GM21529 (cell line): ENCODE measurements around the gene VPS54.
"Not testable (repeated sequence)": the region's sequence is repeated elsewhere in the genome, so short reads cannot be mapped to it uniquely, and the experiment has no call there.

Source experiments
- ATAC-seq: cut with Tn5 transposase; IDR thresholded peaks from one replicate; pipeline ENCODE4 v1.9.1; 2021; ENCODE audit not compliant: unreplicated experiment

Gene VPS54

GRCh38 chr2:63993871-63994270 is 25.4 kb downstream of the VPS54 start:
- no peak for ATAC-seq

DNA sequence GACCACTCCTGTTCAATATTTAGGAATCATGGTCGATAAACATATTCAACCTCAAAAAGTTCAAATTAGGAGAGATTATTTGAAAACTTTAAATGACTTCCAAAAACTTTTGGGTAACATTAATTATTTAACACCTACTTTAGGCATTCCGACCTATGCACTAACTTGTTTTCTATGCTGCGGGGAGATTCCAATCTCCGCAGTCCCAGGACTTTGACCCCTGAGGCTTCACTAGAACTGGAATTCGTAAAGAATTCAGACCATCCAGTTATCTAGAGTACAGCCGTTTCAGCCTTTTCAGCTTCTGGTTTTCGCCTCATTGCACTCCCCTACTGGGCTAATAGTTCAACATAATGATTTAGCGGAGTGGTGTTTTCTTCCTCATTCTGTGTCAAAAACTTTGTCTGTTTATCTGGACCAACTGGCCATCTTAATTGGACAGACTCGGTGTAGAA is 26.1 kb downstream of the VPS54 start:
- not testable (repeated sequence) for ATAC-seq

DNA sequence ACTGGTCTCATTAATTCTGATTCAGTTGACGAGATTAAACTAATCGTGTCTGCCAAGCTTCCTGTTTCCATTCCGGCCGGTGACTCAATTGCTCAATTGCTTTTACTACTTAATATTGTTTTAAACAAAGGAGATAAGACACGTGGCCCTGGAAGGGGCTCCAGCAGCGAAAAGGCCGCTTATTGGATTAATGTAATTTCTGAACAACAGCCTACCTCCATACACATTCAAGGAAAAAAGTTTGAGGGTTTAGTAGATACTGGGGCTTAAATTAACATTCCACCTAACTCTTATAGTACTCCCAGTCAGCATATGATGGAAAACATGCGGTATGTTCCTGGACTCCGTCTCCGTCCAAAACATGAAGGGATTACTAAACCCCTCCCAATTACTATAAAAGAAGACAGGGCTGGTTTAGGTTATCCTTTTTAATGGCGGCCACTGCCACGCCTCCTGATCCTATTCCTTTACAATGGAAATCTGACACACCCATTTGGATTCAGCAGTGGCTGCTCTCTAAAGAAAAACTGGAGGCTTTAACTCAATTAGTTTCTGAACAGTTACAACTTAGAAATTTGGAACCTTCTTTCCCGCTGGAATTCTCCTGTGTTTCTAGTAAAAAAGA is 27.1 kb downstream of the VPS54 start:
- ATAC-seq = no peak

- ATAC-seq = not testable (repeated sequence)
These were observed 27.8 kb downstream of the VPS54 start for GRCh38 chr2:63991173-63991999.

DNA sequence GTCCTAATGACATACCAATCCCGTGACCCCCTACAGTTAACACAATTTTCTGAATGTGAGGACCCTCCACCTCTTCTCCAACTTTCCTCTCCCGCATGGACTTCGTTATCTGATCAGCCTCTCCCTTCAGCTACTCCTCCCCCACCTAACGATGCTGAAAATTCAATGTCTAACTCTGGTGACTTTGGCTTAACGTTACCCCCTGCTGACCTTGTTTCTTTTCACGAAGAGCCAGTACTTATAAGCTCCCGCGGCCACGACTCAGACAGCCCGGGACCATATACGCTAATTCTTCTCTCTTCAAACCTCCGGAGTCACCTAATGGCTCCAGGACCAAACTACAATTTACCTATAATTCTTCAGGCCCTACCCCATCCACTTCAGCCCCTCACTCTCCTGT is 29.2 kb downstream of the VPS54 start:
- no peak for ATAC-seq

- ATAC-seq = not testable (repeated sequence)
These were observed 30.3 kb downstream of the VPS54 start for GRCh38 chr2:63988842-63989436.

DNA sequence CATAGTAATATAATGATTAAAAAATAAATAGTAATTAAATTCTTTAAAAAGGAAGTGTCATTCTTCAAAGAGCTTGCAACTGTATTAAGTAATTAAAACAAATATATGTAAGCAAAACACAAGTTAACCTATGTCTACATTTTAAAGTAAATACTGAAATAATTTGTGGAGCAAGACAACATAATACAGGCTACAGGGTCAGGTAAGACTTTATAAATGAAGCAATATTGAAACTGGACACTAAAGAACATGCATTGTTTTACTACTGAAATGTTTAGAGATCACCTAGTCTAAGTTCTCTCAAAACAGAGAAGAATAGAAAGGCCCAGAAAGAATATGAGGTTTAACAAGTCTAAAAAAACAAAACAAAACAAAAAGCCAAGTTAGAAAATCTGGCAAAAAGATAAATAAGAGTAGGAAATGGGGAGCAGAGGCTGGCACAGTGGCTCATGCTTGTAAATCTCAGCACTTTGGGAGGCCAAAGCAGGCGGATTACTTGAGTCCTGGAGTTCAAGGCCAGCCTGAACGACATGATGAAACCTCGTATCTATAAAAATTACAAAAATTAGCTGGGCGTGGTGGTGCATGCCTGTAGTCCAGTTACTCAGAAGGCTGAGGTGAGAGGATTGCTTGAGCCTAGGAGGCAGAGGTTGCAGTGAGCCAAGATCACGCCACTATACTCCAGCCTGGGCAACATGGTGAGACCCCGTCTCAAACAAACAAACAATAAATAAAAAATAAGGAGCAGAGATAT is 34.4 kb downstream of the VPS54 start:
- no peak for ATAC-seq

DNA sequence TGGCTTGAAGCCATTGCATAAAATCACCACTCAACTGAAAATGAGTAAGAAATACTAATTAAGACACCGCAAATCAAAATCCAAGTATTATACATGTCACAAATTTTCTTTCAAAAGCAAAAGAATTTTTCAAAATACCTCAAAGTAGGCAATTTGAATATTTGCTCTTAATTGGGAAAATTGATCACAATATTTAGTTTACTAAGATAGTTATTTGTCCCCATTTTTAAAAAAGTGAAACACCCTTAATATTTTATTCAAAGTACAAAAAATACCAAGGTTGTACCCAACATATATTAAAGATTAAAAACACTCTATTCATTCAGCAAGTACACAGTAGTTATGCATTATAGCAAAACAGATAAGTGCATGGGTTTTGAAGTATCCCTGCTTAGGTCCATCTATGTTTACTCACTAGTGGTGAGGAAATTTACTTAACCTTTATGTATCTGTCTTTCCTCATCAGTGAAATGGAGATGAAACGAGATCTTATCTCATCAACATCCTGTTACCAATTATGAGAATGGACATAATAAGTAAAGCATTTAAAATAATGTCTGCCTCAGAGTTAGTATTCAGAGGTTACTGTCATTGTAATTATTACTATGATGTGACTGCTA is 35.1 kb downstream of the VPS54 start:
- ATAC-seq = no peak

DNA sequence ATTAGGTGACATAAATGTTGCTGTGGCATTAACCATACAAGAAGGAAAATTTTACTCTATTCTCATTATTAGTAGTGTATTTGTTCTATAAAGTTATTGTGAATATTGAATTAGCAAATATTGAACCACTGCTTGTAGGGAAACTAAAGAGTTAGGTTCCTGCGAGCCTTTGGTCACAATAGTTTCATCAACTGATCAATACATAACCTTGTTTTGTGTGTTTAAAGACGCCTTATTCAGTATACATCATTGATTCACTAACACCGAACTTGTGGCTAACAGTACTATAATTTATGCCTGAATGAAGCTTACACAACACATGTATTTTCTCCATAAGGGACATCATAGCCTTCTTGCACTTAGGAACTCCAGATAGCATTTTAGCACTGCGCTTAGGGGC is 36.9 kb downstream of the VPS54 start:
- no peak for ATAC-seq

DNA sequence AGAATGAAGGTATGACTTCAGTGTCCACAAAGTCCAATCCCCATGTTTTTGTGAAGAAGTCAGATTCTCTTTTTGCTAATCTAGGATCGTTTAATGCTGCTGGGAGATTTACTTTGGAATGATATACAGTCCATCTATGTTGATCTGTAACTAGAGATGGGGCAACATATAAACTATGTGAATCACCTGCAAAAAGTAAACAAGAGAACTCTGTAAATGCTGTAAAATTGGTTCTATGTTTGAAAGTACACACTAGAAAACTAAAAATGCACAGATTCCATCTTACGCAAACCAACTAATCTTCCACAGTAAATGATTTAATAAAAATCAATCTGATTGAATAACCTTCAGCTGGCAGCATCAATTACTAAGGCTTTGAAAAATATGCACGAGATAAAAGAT is 37.5 kb downstream of the VPS54 start:
- ATAC-seq = no peak

GRCh38 chr2:63980794-63981193 is 38.4 kb downstream of the VPS54 start:
- ATAC-seq = no peak

DNA sequence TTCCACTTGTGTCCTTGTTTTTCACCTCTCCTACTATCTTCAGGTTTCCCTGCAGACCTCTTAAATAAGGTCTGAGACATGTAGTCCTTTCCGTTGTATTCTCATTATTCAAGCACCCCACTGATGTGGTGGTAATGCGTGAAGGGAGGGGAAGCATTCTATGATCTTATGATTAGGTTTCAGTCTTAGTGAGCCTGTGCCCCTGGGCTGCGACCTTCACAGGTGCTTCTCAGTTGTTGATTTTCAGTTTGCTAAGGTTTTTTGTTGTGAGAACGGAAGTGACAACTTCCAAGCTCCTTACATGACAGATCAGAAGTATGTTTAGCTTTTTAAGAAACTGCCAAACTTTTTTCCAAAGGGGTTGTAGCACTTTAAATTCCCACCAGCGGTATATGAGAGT is 41.3 kb downstream of the VPS54 start:
- ATAC-seq = peak; percentile 98

- ATAC-seq = no peak
These were observed 43.1 kb downstream of the VPS54 start for GRCh38 chr2:63976125-63976510.

DNA sequence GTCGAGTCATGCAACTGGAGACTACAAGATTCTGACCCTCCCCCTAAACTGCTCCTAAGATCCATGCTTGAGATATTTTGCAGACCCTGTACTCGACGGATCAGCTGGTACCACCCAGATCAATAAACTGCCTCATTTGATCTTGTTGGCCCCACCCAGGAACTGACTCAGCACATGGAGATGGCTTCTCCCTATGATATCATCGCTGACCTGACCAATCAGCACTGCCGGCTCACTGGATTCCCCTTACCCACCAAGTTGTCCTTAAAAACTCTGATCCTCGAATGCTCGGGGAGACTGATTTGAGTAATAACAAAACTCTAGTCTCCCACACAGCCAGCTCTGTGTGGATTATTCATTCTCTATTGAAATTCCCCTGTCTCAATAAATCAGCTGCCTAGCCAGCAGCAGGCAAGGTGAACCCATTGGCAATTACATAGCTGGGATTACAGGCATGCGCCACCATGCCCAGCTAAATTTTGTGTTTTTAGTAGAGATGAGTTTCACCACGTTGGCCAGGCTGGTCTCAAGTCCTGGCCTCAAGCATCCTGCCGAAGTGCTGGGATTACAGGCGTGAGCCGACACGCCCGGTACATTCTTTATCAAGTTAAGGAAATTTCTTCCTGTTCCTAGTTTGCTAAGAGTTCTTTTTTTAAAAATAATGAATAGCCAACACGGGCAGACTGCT is 43.6 kb downstream of the VPS54 start:
- ATAC-seq = no peak

DNA sequence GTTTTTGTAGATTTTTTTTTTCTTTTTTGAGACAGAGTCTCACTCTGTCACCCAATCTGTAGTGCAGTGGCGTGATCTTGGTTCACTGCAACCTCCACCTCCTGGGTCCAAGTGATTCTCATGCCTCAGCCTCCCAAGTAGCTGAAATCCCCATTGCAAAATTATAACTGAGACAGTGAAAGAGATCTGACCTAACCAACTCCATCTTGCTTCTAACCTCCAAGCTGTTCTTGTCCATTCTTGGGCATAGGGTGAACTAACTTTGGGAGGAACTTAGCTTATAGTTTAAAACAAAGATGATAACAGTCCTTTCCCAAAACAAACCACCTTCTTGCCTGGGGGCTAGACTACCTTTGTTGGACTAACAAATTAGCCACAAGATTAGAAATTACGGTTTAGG is 44.2 kb downstream of the VPS54 start:
- not testable (repeated sequence) for ATAC-seq

DNA sequence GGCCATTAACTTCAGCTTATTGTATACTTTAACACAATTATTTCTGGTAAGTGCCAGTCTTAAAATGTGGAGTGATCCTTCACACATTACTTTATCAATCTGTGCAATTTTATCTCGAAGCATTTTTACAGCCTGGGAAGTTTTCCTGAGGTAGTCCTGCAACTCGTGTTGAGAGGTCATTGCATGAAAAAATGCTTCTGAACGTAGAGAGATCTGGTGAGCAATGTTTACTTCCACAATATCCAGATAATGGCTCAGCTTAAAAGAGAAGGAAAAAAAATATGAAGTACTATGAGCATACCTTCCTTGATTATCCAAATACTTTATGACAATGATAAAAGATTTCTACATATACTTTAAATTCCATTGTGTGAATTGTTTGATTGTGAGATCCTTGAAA is 57.0 kb downstream of the VPS54 start:
- no peak for ATAC-seq

- no peak for ATAC-seq
These were observed 68.8 kb downstream of the VPS54 start for GRCh38 chr2:63950414-63950813.

GRCh38 chr2:63942788-63943187 is 76.4 kb downstream of the VPS54 start:
- ATAC-seq = no peak

GRCh38 chr2:63932104-63932503 is 87.1 kb downstream of the VPS54 start:
- ATAC-seq = not testable (repeated sequence)

DNA sequence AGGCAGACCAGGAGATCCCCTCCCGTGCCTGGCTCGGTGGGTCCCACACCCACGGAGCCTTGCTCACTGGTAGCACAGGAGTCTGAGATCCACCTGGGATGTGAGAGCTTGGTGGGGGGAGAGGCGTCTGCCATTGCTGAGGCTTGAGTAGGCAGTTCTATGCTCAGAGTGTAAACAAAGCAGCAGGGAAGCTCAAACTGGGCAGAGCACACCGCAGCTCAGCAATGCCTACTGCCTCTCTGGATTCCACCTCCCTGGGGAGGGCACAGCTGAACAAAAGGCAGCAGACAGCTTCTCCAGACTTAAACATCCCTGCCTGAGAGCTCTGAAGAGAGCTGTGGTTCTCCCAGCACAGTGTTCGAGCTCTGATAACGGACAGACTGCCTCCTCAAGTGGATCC is 92.4 kb downstream of the VPS54 start:
- no peak for ATAC-seq
